IMR-90 (cell line): ENCODE measurements around the gene MARCHF2. TPM values are rescaled to one million over a fixed set of nuclear protein-coding genes. Genes with fewer than 3 reads are reported as not detected.
"Not testable (repeated sequence)": the region's sequence is repeated elsewhere in the genome, so short reads cannot be mapped to it uniquely, and the experiment has no call there.

ENCODE experiments used
- ATAC-seq: fragments of 200-7000 bp; cut with Tn5 transposase; 2 replicates; pipeline ENCODE4 v1.9.1; 2020; ENCODE audit warnings: low read depth, mild to moderate bottlenecking, moderate library complexity
- BruUV-seq: library from RNA; stranded (reverse); fragments of 400-500 nt; replicated peaks from 2 replicates; lab custom pipeline; 2021; lab: Mats Ljungman, UMichigan
- CTCF ChIA-PET: fragments of 300-600 bp; formaldehyde crosslinking; extraction: SDS; loops from one replicate; lab custom pipeline; 2021; ENCODE audit warnings: antibody characterized with exemption; lab: Yijun Ruan, JAX
- POLR2A ChIA-PET: fragments of 300-600 bp; sonication (Branson Sonifier 250); formaldehyde crosslinking; loops from one replicate; lab custom pipeline; 2022; ENCODE audit warnings: antibody characterized with exemption; ENCODE audit not compliant: unreplicated experiment; lab: Charles Lee
- DNase-seq: peaks from one replicate; pipeline ENCODE4 v3.0.0; 2013
- H2AFZ ChIP-seq: replicated peaks from 2 replicates; pipeline ENCODE3; 2013; ENCODE audit warnings: low read length, mild to moderate bottlenecking; ENCODE audit not compliant: poor library complexity
- H2AK5ac ChIP-seq: 2 replicates; pipeline ENCODE4 v1.6.1; 2013; ENCODE audit warnings: low read depth, low read length, inconsistent platforms
- H2AK9ac ChIP-seq: replicated peaks from 2 replicates; pipeline ENCODE3; 2013; ENCODE audit warnings: mild to moderate bottlenecking, low read depth, low read length, moderate library complexity; ENCODE audit not compliant: poor library complexity
- H2BK120ac ChIP-seq: 2 replicates; pipeline ENCODE4 v1.6.1; 2013; ENCODE audit warnings: low read depth, low read length, inconsistent platforms
- H2BK15ac ChIP-seq: 3 replicates; pipeline ENCODE4 v1.6.1; 2013; ENCODE audit warnings: low read depth, low read length, inconsistent platforms
- H2BK20ac ChIP-seq: 2 replicates; pipeline ENCODE4 v1.6.1; 2013; ENCODE audit warnings: low read depth, mild to moderate bottlenecking, inconsistent platforms, low read length, moderate library complexity
- H2BK5ac ChIP-seq: 2 replicates; pipeline ENCODE4 v1.6.1; 2013; ENCODE audit warnings: mild to moderate bottlenecking, low read depth, low read length, inconsistent platforms; ENCODE audit not compliant: poor library complexity, severe bottlenecking
- H3K14ac ChIP-seq: replicated peaks from 2 replicates; pipeline ENCODE4 v1.6.1; 2013; ENCODE audit warnings: low read depth, low read length, inconsistent platforms
- H3K18ac ChIP-seq: 2 replicates; pipeline ENCODE4 v1.6.1; 2013; ENCODE audit warnings: low read depth, low read length, control low read depth
- H3K23ac ChIP-seq: 2 replicates; pipeline ENCODE4 v1.6.1; 2013; ENCODE audit warnings: low read depth, low read length, inconsistent platforms
- H3K27ac ChIP-seq: 2 replicates; pipeline ENCODE4 v1.5.1; 2013; ENCODE audit warnings: mild to moderate bottlenecking, control low read depth, low read length; ENCODE audit not compliant: insufficient read depth
- H3K27me3 ChIP-seq: 2 replicates; pipeline ENCODE4 v1.6.1; 2013; ENCODE audit warnings: low read length; ENCODE audit not compliant: control insufficient read depth, insufficient read depth
- H3K36me3 ChIP-seq: 2 replicates; pipeline ENCODE4 v1.6.1; 2013; ENCODE audit warnings: low read length, mixed read lengths; ENCODE audit not compliant: control insufficient read depth, insufficient read depth
- H3K4ac ChIP-seq: 2 replicates; pipeline ENCODE4 v1.6.1; 2013; ENCODE audit warnings: low read depth, low read length, inconsistent platforms
- H3K4me1 ChIP-seq: 2 replicates; pipeline ENCODE4 v1.6.1; 2013; ENCODE audit warnings: low read length, mixed read lengths; ENCODE audit not compliant: control insufficient read depth, insufficient read depth
- H3K4me2 ChIP-seq: 2 replicates; pipeline ENCODE4 v1.6.1; 2013; ENCODE audit warnings: low read depth, mild to moderate bottlenecking, control low read depth, low read length, moderate library complexity
- H3K4me3 ChIP-seq: 2 replicates; pipeline ENCODE4 v1.5.1; 2013; ENCODE audit warnings: low read depth, mild to moderate bottlenecking, control low read depth, low read length, moderate library complexity; ENCODE audit not compliant: insufficient read depth
- H3K56ac ChIP-seq: 2 replicates; pipeline ENCODE4 v1.6.1; 2013; ENCODE audit warnings: low read length, inconsistent platforms; ENCODE audit not compliant: insufficient read depth; ENCODE audit errors: extremely low read depth
- H3K79me1 ChIP-seq, 2 experiments: 2 replicates each; pipeline ENCODE4 v1.6.1; 2013; ENCODE audit warnings: low read length in 2 of 2, inconsistent platforms in 1 of 2, low read depth in 1 of 2
- H3K9ac ChIP-seq: 2 replicates; pipeline ENCODE4 v1.6.1; 2013; ENCODE audit warnings: low read depth, low read length, control low read depth
- H3K9me1 ChIP-seq: 2 replicates; pipeline ENCODE4 v1.6.1; 2013; ENCODE audit warnings: low read length, inconsistent platforms; ENCODE audit not compliant: insufficient read depth
- H3K9me3 ChIP-seq: 2 replicates; pipeline ENCODE4 v1.6.1; 2013; ENCODE audit warnings: low read length; ENCODE audit not compliant: control insufficient read depth, insufficient read depth
- H4K20me1 ChIP-seq: 2 replicates; pipeline ENCODE4 v1.6.1; 2013; ENCODE audit warnings: low read length, inconsistent platforms; ENCODE audit not compliant: insufficient read depth
- H4K5ac ChIP-seq: 2 replicates; pipeline ENCODE4 v1.6.1; 2013; ENCODE audit warnings: mild to moderate bottlenecking, low read depth, low read length, control low read depth
- H4K8ac ChIP-seq, 2 experiments: 2 replicates each; pipeline ENCODE4 v1.6.1; 2013; ENCODE audit warnings: low read depth in 2 of 2, low read length in 2 of 2, control low read depth in 1 of 2, inconsistent platforms in 1 of 2
- H4K91ac ChIP-seq: 2 replicates; pipeline ENCODE4 v1.6.1; 2013; ENCODE audit warnings: low read depth, low read length, inconsistent platforms; ENCODE audit not compliant: insufficient read depth
- ELK1 ChIP-seq: fragments of 150-350 bp; IDR thresholded peaks from 2 replicates; pipeline ENCODE4 v1.6.1; 2016; ENCODE audit warnings: low read depth, mild to moderate bottlenecking, low read length, moderate library complexity, borderline replicate concordance
- MAFK ChIP-seq: IDR thresholded peaks from 2 replicates; pipeline ENCODE4 v1.6.1; 2012; ENCODE audit warnings: low read depth, low read length, improper control_type of control experiment
- RAD21 ChIP-seq: IDR thresholded peaks from 2 replicates; pipeline ENCODE4 v1.6.1; 2012; ENCODE audit warnings: low read length, improper control_type of control experiment
- WGBS, 2 experiments: methylation state at CpG; one replicate each; pipeline versions ENCODE4 v1.1.5 to v1.1.7; 2013; ENCODE audit warnings: missing lambda C conversion rate in 2 of 2; ENCODE audit not compliant: insufficient read length in 1 of 2; ENCODE audit errors: extremely low coverage in 2 of 2; 5-methylcytosine and 5-hydroxymethylcytosine counted together
- dilution Hi-C: fragments of 300-500 bp; cut with HindIII; formaldehyde crosslinking; loops from one replicate; pipeline ENCODE4 v1.14.3; 2018; ENCODE audit warnings: low sequenced_read_pairs; ENCODE audit not compliant: unreplicated experiment
- in situ Hi-C: fragments of 300-500 bp; cut with MboI; formaldehyde crosslinking; loops from 3 replicates; pipeline ENCODE4 v1.14.3; 2019; ENCODE audit warnings: low sequenced_read_pairs, inconsistent platforms, mixed read lengths
- intact Hi-C: fragments of 100-400 bp; cut with micrococcal nuclease; formaldehyde crosslinking; loops from 2 replicates; pipeline ENCODE4 v1.10.0; 2022
- polyA plus RNA-seq, 3 experiments: library from polyadenylated mRNA; depleted of rRNA; stranded (reverse); fragments of >200 nt; gene quantifications; 2 replicates each; pipeline ENCODE4 v1.2.3, GENCODE V29; 2012; ENCODE audit warnings: low replicate concordance in 1 of 3
- total RNA-seq: library from RNA; depleted of rRNA; stranded (reverse); fragments of >200 nt; gene quantifications from 2 replicates; pipeline ENCODE4 v1.2.3, GENCODE V29; 2012

Gene MARCHF2
- total and polyA plus RNA-seq, 2 of the 4 experiments (the other 2 are of a cell fraction): 33.8 to 58.8 TPM

- H3K27ac ChIP-seq: no peak overlapping the region
- in situ Hi-C loops (no loop called here), intact Hi-C loops (no loop called here), dilution Hi-C loops (no loop called here)
- H3K9me3 ChIP-seq: no peaks in the 10 kb centered on the region
- H2AK9ac ChIP-seq: peak overlapping the region; percentile 42
- H3K23ac ChIP-seq: no peak overlapping the region
- no peak overlapping the region for H3K4ac ChIP-seq
- TF ChIP-seq ELK1 (no peak), RAD21 (no peak), MAFK (no peak)
- no peak overlapping the region for H2BK120ac ChIP-seq
- no peak overlapping the region for H3K4me2 ChIP-seq
- H3K14ac ChIP-seq: no peak overlapping the region
- ChIA-PET POLR2A (no interaction called here), CTCF (interaction anchor here (0.6 kb wide), 1 partner anchor 178 kb away, joined by 7 read pairs; no protein-coding TSS in a partner anchor)
- DNase-seq: no peak
- ATAC-seq: no peak
- peaks cover 7% of the 10 kb centered on the region in 2 experiments for H3K79me1 ChIP-seq
- H2AK5ac ChIP-seq: no peak overlapping the region
- H3K4me1 ChIP-seq: no peaks in the 10 kb centered on the region
- no peak overlapping the region for H2AFZ ChIP-seq
- no peaks in the 10 kb centered on the region; the same call in 1 of the 2 replicates for H3K9me1 ChIP-seq
- no peak overlapping the region for H4K5ac ChIP-seq
- H3K18ac ChIP-seq: no peak overlapping the region
- H2BK5ac ChIP-seq: no peak overlapping the region
- peaks cover 34% of the 10 kb centered on the region for H3K36me3 ChIP-seq
- H4K91ac ChIP-seq: no peak overlapping the region
- H2BK15ac ChIP-seq: no peak overlapping the region
- H3K56ac ChIP-seq: no peak overlapping the region
- no TSS peak for BruUV-seq
- no peak overlapping the region for H2BK20ac ChIP-seq
- WGBS, 2 experiments: 81% methylated on average over 3 of the region's 18 CpGs; no CpG with 5 or more reads in 1 of the 2 experiments
- H3K27me3 ChIP-seq: no peaks in the 10 kb centered on the region
- no peak overlapping the region for H4K8ac ChIP-seq
- peaks cover 8% of the 10 kb centered on the region for H4K20me1 ChIP-seq
- H3K9ac ChIP-seq: no peak overlapping the region
- H3K4me3 ChIP-seq: no peak overlapping the region
Observed at GRCh38 chr19:8404391-8405151, 8.5 kb upstream of the MARCHF2 start.

GRCh38 chr19:8410718-8411117 lies 2.4 kb upstream of the MARCHF2 start:
- dilution Hi-C loops, H3K79me1 ChIP-seq, H3K23ac ChIP-seq, H3K4me3 ChIP-seq, H2AFZ ChIP-seq, H4K5ac ChIP-seq, H2AK9ac ChIP-seq, H3K9ac ChIP-seq, H3K18ac ChIP-seq, H3K4ac ChIP-seq, H2BK20ac ChIP-seq, CTCF ChIA-PET, H3K4me2 ChIP-seq, DNase-seq, BruUV-seq, H3K9me1 ChIP-seq, H3K27me3 ChIP-seq, H2AK5ac ChIP-seq, H3K56ac ChIP-seq, H3K9me3 ChIP-seq, H2BK5ac ChIP-seq, H3K36me3 ChIP-seq, in situ Hi-C loops, H3K4me1 ChIP-seq, ATAC-seq, H4K91ac ChIP-seq, H2BK15ac ChIP-seq, H2BK120ac ChIP-seq, H4K8ac ChIP-seq, H4K20me1 ChIP-seq, H3K14ac ChIP-seq, H3K27ac ChIP-seq: not testable (repeated sequence)
- 89% methylated on average over 6 of the region's 13 CpGs; no CpG with 5 or more reads in 1 of the 2 experiments for WGBS, 2 experiments
- intact Hi-C loops: loop anchor here (5.0 kb wide), 3 partner anchors 37 to 167 kb away; partner anchors contain the start of gene MYO1F
- POLR2A ChIA-PET: interaction anchor here (0.7 kb wide), 1 partner anchor 71 kb away, joined by 10 read pairs; no protein-coding TSS in a partner anchor
